Stimulated activated naive CD8-positive, alpha-beta T cell treated with anti-CD3 and anti-CD28 coated beads, Interleukin-15, Interleukin-2, amounts not matched to agents 100 ng/mL and 50 ng/mL, for 24 hours (primary cell): ENCODE results near the gene RPL26.

Experiments used
- H3K27ac Mint-ChIP-seq: one replicate; pipeline ENCODE4 v1.8.0; 2021; ENCODE audit warnings: mild to moderate bottlenecking, mixed read lengths
- H3K27me3 Mint-ChIP-seq: one replicate; pipeline ENCODE4 v1.8.0; 2021; ENCODE audit warnings: mixed read lengths
- H3K36me3 Mint-ChIP-seq: one replicate; pipeline ENCODE4 v1.8.0; 2021; ENCODE audit warnings: low read depth, mixed read lengths
- H3K4me1 Mint-ChIP-seq: one replicate; pipeline ENCODE4 v1.8.0; 2021; ENCODE audit warnings: low read depth, mixed read lengths
- H3K4me3 Mint-ChIP-seq: one replicate; pipeline ENCODE4 v1.8.0; 2021; ENCODE audit warnings: mild to moderate bottlenecking, mixed read lengths
- H3K9me3 Mint-ChIP-seq: one replicate; pipeline ENCODE4 v1.8.0; 2021; ENCODE audit warnings: mixed read lengths

Gene RPL26

GRCh38 chr17:8337802-8338752 is 44.9 kb downstream of the RPL26 start:
- Mint-ChIP-seq H3K9me3 (no peaks in the 10 kb centered on the region), H3K4me1 (peaks cover 16% of the 10 kb centered on the region), H3K4me3 (peak overlapping the region; percentile 6), H3K27me3 (peaks cover 4% of the 10 kb centered on the region), H3K27ac (no peak overlapping the region), H3K36me3 (no peaks in the 10 kb centered on the region)

DNA sequence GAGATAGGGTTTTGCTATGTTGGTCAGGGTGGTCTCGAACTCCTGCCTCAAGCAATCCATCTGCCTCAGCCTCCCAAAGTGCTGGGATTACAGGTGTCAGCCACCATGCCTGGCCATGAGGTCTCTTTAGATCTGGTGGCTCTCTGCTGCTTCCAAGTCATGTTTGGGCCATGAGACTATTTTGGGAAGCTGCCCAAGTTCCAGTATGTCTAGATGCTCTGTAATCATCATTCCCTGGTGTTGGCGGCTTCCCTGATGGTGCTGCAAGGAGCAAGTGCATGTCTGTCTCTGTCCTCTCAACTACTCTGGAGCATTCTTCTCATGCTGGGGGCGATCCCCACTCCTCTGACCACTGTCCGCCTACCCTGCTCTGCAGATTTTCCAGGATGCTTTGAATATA is 49.7 kb downstream of the RPL26 start:
- Mint-ChIP-seq H3K36me3 (no peaks in the 10 kb centered on the region), H3K27me3 (peaks cover 5% of the 10 kb centered on the region), H3K4me3 (no peak overlapping the region), H3K4me1 (peaks cover 8% of the 10 kb centered on the region), H3K27ac (no peak overlapping the region), H3K9me3 (no peaks in the 10 kb centered on the region)

GRCh38 chr17:8332688-8333087 is 50.3 kb downstream of the RPL26 start:
- Mint-ChIP-seq H3K27me3 (peaks cover 10% of the 10 kb centered on the region), H3K27ac (no peak overlapping the region), H3K4me1 (peaks cover 2% of the 10 kb centered on the region), H3K9me3 (no peaks in the 10 kb centered on the region), H3K4me3 (no peak overlapping the region), H3K36me3 (no peaks in the 10 kb centered on the region)

- H3K36me3 Mint-ChIP-seq: no peaks in the 10 kb centered on the region
- H3K9me3 Mint-ChIP-seq: no peaks in the 10 kb centered on the region
- H3K27ac Mint-ChIP-seq: no peak overlapping the region
- peaks cover 5% of the 10 kb centered on the region for H3K4me1 Mint-ChIP-seq
- H3K4me3 Mint-ChIP-seq: no peak overlapping the region
- H3K27me3 Mint-ChIP-seq: peaks cover 14% of the 10 kb centered on the region
Observed at GRCh38 chr17:8332128-8332527, 50.9 kb downstream of the RPL26 start.
